SK-N-SH (cell line): ENCODE results near the gene DDA1. TPM values are rescaled to one million over a fixed set of nuclear protein-coding genes. Genes with fewer than 3 reads are reported as not detected.
A peak's percentile ranks its signal among the peaks of the same experiment; 100 is the strongest.

Experiments
- CTCF ChIA-PET: fragments of 300-600, 350-600 bp; formaldehyde crosslinking; extraction: SDS; loops from one replicate; lab custom pipeline; 2021; lab: Yijun Ruan, JAX
- POLR2A ChIA-PET: fragments of 350-600 bp; sonication (Branson Sonifier 250); formaldehyde crosslinking; extraction: SDS; loops from one replicate; lab custom pipeline; 2020; ENCODE audit warnings: antibody characterized with exemption, inconsistent platforms; lab: Yijun Ruan, JAX
- DNase-seq: peaks from one replicate; pipeline ENCODE4 v3.0.0; 2012
- H2AFZ ChIP-seq: fragments of 200-600 bp; sonication (generic); 2 replicates; pipeline ENCODE4 v1.8.1; 2016; ENCODE audit warnings: antibody characterized with exemption, mild to moderate bottlenecking, low read depth
- H3F3A ChIP-seq: fragments of 200-600 bp; sonication (generic); replicated peaks from 2 replicates; pipeline ENCODE3; 2016; ENCODE audit warnings: antibody characterized with exemption, mild to moderate bottlenecking; ENCODE audit not compliant: insufficient read depth
- H3K27ac ChIP-seq, 2 experiments: fragments of 200-500 bp in 1 of 2; fragments of 200-600 bp in 1 of 2; sonication (Bioruptor generic) in 1 of 2; sonication (generic), shearing (Covaris generic) in 1 of 2; 2 replicates each; pipeline versions ENCODE4 v1.5.1 to v1.6.1; 2014 to 2016; ENCODE audit warnings: low read depth in 2 of 2, inconsistent platforms in 1 of 2, low read length in 1 of 2, mild to moderate bottlenecking in 1 of 2, mixed read lengths in 1 of 2
- H3K27me3 ChIP-seq: fragments of 200-600 bp; sonication (generic), shearing (Covaris generic); 2 replicates; pipeline ENCODE4 v1.6.1; 2016; ENCODE audit warnings: mixed run types; ENCODE audit not compliant: insufficient read depth
- H3K36me3 ChIP-seq, 2 experiments: fragments of 200-500 bp in 1 of 2; fragments of 200-600 bp in 1 of 2; sonication (Bioruptor generic) in 1 of 2; sonication (generic) in 1 of 2; replicated peaks in 1 of 2; 2 replicates each; pipeline versions ENCODE3 to v1.5.1; 2014 to 2016; ENCODE audit warnings: low read length in 1 of 2, mild to moderate bottlenecking in 1 of 2; ENCODE audit not compliant: insufficient read depth in 2 of 2, control insufficient read depth in 1 of 2
- H3K4me1 ChIP-seq, 2 experiments: fragments of 200-500 bp in 1 of 2; fragments of 200-600 bp in 1 of 2; sonication (Bioruptor generic) in 1 of 2; sonication (generic), shearing (Covaris generic) in 1 of 2; 2 replicates each; pipeline versions ENCODE4 v1.5.1 to v1.6.1; 2014 to 2016; ENCODE audit warnings: low read depth in 1 of 2, low read length in 1 of 2, mixed run types in 1 of 2; ENCODE audit not compliant: insufficient read depth in 2 of 2, control insufficient read depth in 1 of 2
- H3K4me2 ChIP-seq: fragments of 200-600 bp; sonication (generic), shearing (Covaris generic); 2 replicates; pipeline ENCODE4 v1.6.1; 2017; ENCODE audit warnings: mixed run types
- H3K4me3 ChIP-seq, 2 experiments: fragments of 200-500 bp in 1 of 2; fragments of 200-600 bp in 1 of 2; sonication (Bioruptor generic) in 1 of 2; sonication (generic), shearing (Covaris generic) in 1 of 2; 2 replicates each; pipeline versions ENCODE4 v1.5.1 to v1.8.1; 2014 to 2016; ENCODE audit warnings: low read depth in 2 of 2, inconsistent platforms in 1 of 2, low read length in 1 of 2, mild to moderate bottlenecking in 1 of 2, mixed read lengths in 1 of 2, moderate library complexity in 1 of 2
- H3K79me2 ChIP-seq: fragments of 200-600 bp; sonication (generic); 2 replicates; pipeline ENCODE4 v1.8.1; 2017; ENCODE audit warnings: mild to moderate bottlenecking; ENCODE audit not compliant: insufficient read depth
- H3K9ac ChIP-seq: fragments of 200-600 bp; sonication (generic); 2 replicates; pipeline ENCODE4 v1.6.1; 2017; ENCODE audit warnings: mixed run types
- H3K9me2 ChIP-seq: fragments of 200-600 bp; sonication (generic); 2 replicates; pipeline ENCODE4 v1.6.1; 2017; ENCODE audit warnings: mixed run types
- H3K9me3 ChIP-seq: fragments of 200-600 bp; sonication (generic); 2 replicates; pipeline ENCODE4 v1.6.1; 2017; ENCODE audit warnings: mixed run types, mild to moderate bottlenecking, moderate library complexity
- H4K20me1 ChIP-seq: fragments of 200-600 bp; sonication (generic); 2 replicates; pipeline ENCODE4 v1.6.1; 2017; ENCODE audit warnings: mild to moderate bottlenecking, mixed run types; ENCODE audit not compliant: insufficient read depth
- FOXJ3 ChIP-seq: sonication (generic); formaldehyde crosslinking; IDR thresholded peaks from 2 replicates; pipeline ENCODE4 v1.5.1; 2020; ENCODE audit warnings: mild to moderate bottlenecking, missing genetic modification reagents
- FOXM1 ChIP-seq: IDR thresholded peaks from 2 replicates; pipeline ENCODE4 v1.4.0; 2012; ENCODE audit warnings: low read depth, mild to moderate bottlenecking
- IRF3 ChIP-seq: fragments of 150-350 bp; IDR thresholded peaks from 2 replicates; pipeline ENCODE4 v1.6.1; 2016; ENCODE audit warnings: mild to moderate bottlenecking, low read depth, low read length
- JUND ChIP-seq: IDR thresholded peaks from 2 replicates; pipeline ENCODE4 v1.4.0; 2012
- MXI1 ChIP-seq: IDR thresholded peaks from 2 replicates; pipeline ENCODE4 v1.6.1; 2012; ENCODE audit warnings: mild to moderate bottlenecking, low read depth, low read length, improper control_type of control experiment
- RAD21 ChIP-seq: IDR thresholded peaks from 2 replicates; pipeline ENCODE4 v1.6.1; 2012; ENCODE audit warnings: mild to moderate bottlenecking, low read length
- RCOR1 ChIP-seq: fragments of 150-350 bp; IDR thresholded peaks from 2 replicates; pipeline ENCODE4 v1.6.1; 2017; ENCODE audit warnings: antibody characterized with exemption, low read length
- WGBS: methylation state at CpG from one replicate; pipeline ENCODE4 v1.1.6; 2017; ENCODE audit warnings: low lambda C conversion rate; 5-methylcytosine and 5-hydroxymethylcytosine counted together
- polyA plus RNA-seq, 3 experiments: library from polyadenylated mRNA; depleted of rRNA; stranded (reverse); fragments of >200 nt; gene quantifications; 2 replicates each; pipeline ENCODE4 v1.2.3, GENCODE V29; 2012
- TF ChIP-seq, protein P1 (sequence below): IDR thresholded peaks from 2 replicates; pipeline ENCODE4; 2012

The DDA1 gene
- polyA plus RNA-seq, 1 of the 3 experiments (the other 2 are of a cell fraction), result 135 TPM

DNA sequence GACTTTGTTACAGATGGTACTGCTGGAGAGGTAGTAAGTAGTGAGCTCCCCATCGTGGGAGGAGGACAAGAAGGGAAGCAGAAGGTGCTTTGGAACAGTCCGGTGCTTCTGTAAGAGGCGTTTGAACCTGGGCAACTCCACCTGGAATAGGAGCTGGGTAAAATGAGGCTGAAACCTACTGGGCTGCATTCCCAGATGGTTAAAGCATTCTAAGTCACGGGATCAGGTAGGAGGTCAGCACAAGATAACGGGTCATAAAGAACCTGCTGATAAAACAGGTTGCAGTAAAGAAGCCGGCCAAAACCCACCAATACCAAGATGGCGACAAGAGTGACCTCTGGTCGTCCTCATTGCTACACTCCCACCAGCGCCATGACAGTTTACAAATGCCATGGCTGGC is 22.6 kb upstream of the DDA1 start:
- Histone ChIP-seq H4K20me1 (no peaks in the 10 kb centered on the region), H3F3A (peaks cover 7% of the 10 kb centered on the region), H3K4me1 (peaks cover 0 to 5% of the 10 kb centered on the region in 2 experiments; a peak in 1 of 4 replicates), H3K36me3 (no peaks in the 10 kb centered on the region), H3K79me2 (no peaks in the 10 kb centered on the region), H3K9me3 (no peaks in the 10 kb centered on the region), H3K27ac (no peak overlapping the region), H3K9ac (no peak overlapping the region), H3K4me3 (no peak overlapping the region), H3K27me3 (no peaks in the 10 kb centered on the region), H3K9me2 (no peaks in the 10 kb centered on the region), H2AFZ (no peak overlapping the region), H3K4me2 (no peak overlapping the region)
- WGBS, result 100% methylated on average over 9 of the region's 9 CpGs
- no peak for TF ChIP-seq FOXM1
- no peak for TF ChIP-seq FOXJ3 (CRISPR knock-in tag)
- TF ChIP-seq JUND, result no peak
- no peak for TF ChIP-seq RCOR1
- DNase-seq, result no peak
- POLR2A ChIA-PET, result no interaction called here
- CTCF ChIA-PET, result interaction anchor here (0.6 kb wide), 1 partner anchor 34 kb away, joined by 3 read pairs; no protein-coding TSS in a partner anchor

DNA sequence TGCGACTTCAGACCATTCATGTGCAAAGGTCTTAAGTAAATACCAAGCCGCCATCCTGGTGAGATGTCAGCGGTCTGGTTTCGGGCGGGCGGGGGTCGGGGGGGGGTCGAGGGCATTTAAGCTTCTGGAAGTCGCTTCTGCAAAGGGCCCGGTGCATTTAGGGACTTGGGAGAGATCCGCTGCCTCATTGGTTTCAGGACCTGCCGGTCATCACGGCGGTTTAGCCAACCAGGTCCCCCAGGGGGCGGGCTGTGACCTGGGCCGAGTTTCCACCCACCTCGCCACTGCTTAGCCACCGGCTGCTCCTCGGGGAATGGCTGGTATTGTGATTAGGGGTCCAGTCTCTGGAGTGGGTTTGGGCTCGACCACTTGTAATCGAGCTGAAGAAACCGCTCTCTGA is 19.9 kb upstream of the DDA1 start:
- Histone ChIP-seq H3K27ac (no peak overlapping the region), H3K9ac (no peak overlapping the region), H3K4me3 (no peak overlapping the region), H3K4me2 (no peak overlapping the region), H3K79me2 (no peaks in the 10 kb centered on the region), H3K9me2 (no peaks in the 10 kb centered on the region), H3F3A (peaks cover 14% of the 10 kb centered on the region), H3K36me3 (no peaks in the 10 kb centered on the region), H4K20me1 (no peaks in the 10 kb centered on the region), H3K9me3 (no peaks in the 10 kb centered on the region), H2AFZ (no peak overlapping the region), H3K27me3 (no peaks in the 10 kb centered on the region), H3K4me1 (peaks cover 0 to 8% of the 10 kb centered on the region in 2 experiments; a peak in 1 of 4 replicates)
- 24% methylated on average over 17 of the region's 22 CpGs for WGBS
- CTCF ChIA-PET, result interaction anchor here (0.6 to 2.1 kb wide), 5 partner anchors 14 to 374 kb away, joined by 3 to 10 read pairs (median 3); partner anchors contain the start of genes ABHD8 and MRPL34
- POLR2A ChIA-PET, result no interaction called here
- DNase-seq, result peak; percentile 96
- TF ChIP-seq, protein P1, sequence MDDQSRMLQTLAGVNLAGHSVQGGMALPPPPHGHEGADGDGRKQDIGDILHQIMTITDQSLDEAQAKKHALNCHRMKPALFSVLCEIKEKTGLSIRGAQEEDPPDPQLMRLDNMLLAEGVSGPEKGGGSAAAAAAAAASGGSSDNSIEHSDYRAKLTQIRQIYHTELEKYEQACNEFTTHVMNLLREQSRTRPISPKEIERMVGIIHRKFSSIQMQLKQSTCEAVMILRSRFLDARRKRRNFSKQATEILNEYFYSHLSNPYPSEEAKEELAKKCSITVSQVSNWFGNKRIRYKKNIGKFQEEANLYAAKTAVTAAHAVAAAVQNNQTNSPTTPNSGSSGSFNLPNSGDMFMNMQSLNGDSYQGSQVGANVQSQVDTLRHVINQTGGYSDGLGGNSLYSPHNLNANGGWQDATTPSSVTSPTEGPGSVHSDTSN, result peak; percentile 98
- TF ChIP-seq RAD21, result no peak
- no peak for TF ChIP-seq MXI1
- TF ChIP-seq RCOR1, result no peak
- TF ChIP-seq IRF3, result peak; percentile 47; the same call in 1 of the 2 replicates
